DOHH2 (cell line): Measurements from ENCODE around the gene ZC3HAV1.

Source experiments
- H3F3A ChIP-seq: fragments of 200-600 bp; sonication (generic), shearing (Covaris generic); 2 replicates; pipeline ENCODE4 v1.6.0; 2016; ENCODE audit warnings: antibody characterized with exemption, mild to moderate bottlenecking; ENCODE audit not compliant: control insufficient read depth, insufficient read depth
- H3K27ac ChIP-seq: fragments of 200-600 bp; sonication (generic); 2 replicates; pipeline ENCODE4 v1.5.1; 2014; ENCODE audit warnings: low read depth, mild to moderate bottlenecking, low read length, moderate library complexity
- H3K27me3 ChIP-seq: fragments of 200-600 bp; sonication (generic); 2 replicates; pipeline ENCODE4 v1.6.1; 2014; ENCODE audit warnings: mild to moderate bottlenecking, low read length, mixed read lengths; ENCODE audit not compliant: control insufficient read depth
- H3K36me3 ChIP-seq: fragments of 200-600 bp; sonication (generic); 2 replicates; pipeline ENCODE4 v1.6.1; 2014; ENCODE audit warnings: mild to moderate bottlenecking, low read length, moderate library complexity, mixed read lengths; ENCODE audit not compliant: control insufficient read depth
- H3K4me1 ChIP-seq: fragments of 200-600 bp; sonication (generic); 2 replicates; pipeline ENCODE4 v1.6.1; 2014; ENCODE audit warnings: mild to moderate bottlenecking, low read length, mixed read lengths; ENCODE audit not compliant: control insufficient read depth
- H3K4me2 ChIP-seq: fragments of 200-600 bp; sonication (generic); 2 replicates; pipeline ENCODE4 v1.6.0; 2014; ENCODE audit warnings: mild to moderate bottlenecking, low read length, moderate library complexity
- H3K4me3 ChIP-seq: fragments of 200-600 bp; sonication (generic); 2 replicates; pipeline ENCODE4 v1.5.1; 2014; ENCODE audit warnings: mild to moderate bottlenecking, low read length, mixed read lengths
- H3K79me2 ChIP-seq: fragments of 200-600 bp; sonication (generic); 2 replicates; pipeline ENCODE4 v1.6.1; 2014; ENCODE audit warnings: mild to moderate bottlenecking, low read length, mixed read lengths; ENCODE audit not compliant: control insufficient read depth
- H3K9me2 ChIP-seq: fragments of 200-600 bp; sonication (generic); replicated peaks from 2 replicates; pipeline ENCODE4 v1.6.1; 2014; ENCODE audit warnings: mild to moderate bottlenecking, low read length, mixed read lengths; ENCODE audit not compliant: control insufficient read depth
- H3K9me3 ChIP-seq: fragments of 200-600 bp; sonication (generic); 2 replicates; pipeline ENCODE4 v1.6.1; 2014; ENCODE audit warnings: antibody characterized with exemption, low read length, mixed read lengths; ENCODE audit not compliant: control insufficient read depth, insufficient read depth
- H4K20me1 ChIP-seq: fragments of 200-600 bp; sonication (generic); 2 replicates; pipeline ENCODE4 v1.6.0; 2014; ENCODE audit warnings: low read depth, mild to moderate bottlenecking, antibody characterized with exemption, low read length, moderate library complexity; ENCODE audit not compliant: control insufficient read depth, insufficient read depth
- CTCF ChIP-seq: fragments of 200-600 bp; sonication (generic); IDR thresholded peaks from one replicate; pipeline ENCODE4 v1.5.1; 2014; ENCODE audit warnings: antibody characterized with exemption, mild to moderate bottlenecking, low read depth, low read length; ENCODE audit not compliant: poor library complexity, severe bottlenecking
- EZH2phosphoT487 ChIP-seq: fragments of 200-600 bp; sonication (generic); IDR thresholded peaks from 2 replicates; pipeline ENCODE4 v1.6.1; 2017; ENCODE audit warnings: borderline replicate concordance, mild to moderate bottlenecking, antibody characterized with exemption, low read length, moderate library complexity, mixed read lengths

The ZC3HAV1 gene

GRCh38 chr7:139109188-139109982 is at the start of gene ZC3HAV1:
TSS of gene ZC3HAV1 (minus strand) at chr7:139109720. CDS start at chr7:139109331, 389 bp downstream.
- H3K4me2 ChIP-seq, result peak within 1 kb of the TSS; percentile 87
- H3K4me3 ChIP-seq, result peak within 1 kb of the TSS; percentile 98
- H3K79me2 ChIP-seq, result peaks cover 57% of the 10 kb centered on the region
- no peaks in the 10 kb centered on the region for H3K27me3 ChIP-seq
- no peak for TF ChIP-seq CTCF
- H3F3A ChIP-seq, result peaks cover 24% of the 10 kb centered on the region
- no peaks in the 10 kb centered on the region for H3K9me2 ChIP-seq
- H3K9me3 ChIP-seq, result peaks cover 4% of the 10 kb centered on the region; the same call in 1 of the 2 replicates
- H3K36me3 ChIP-seq, result peaks cover 19% of the 10 kb centered on the region
- peak within 1 kb of the TSS; percentile 50 for H3K27ac ChIP-seq
- 0 out of 2 replicates have a peak, but pooled peaks cover 3% of the 10 kb centered on the region for H4K20me1 ChIP-seq
- H3K4me1 ChIP-seq, result peaks cover 45% of the 10 kb centered on the region

GRCh38 chr7:139153832-139154231 is 44.3 kb upstream of the ZC3HAV1 start:
- no peak for TF ChIP-seq CTCF
- TF ChIP-seq EZH2phosphoT487, result no peak
- H4K20me1 ChIP-seq, result no peaks in the 10 kb centered on the region
- H3K4me3 ChIP-seq, result no peak overlapping the region
- no peaks in the 10 kb centered on the region for H3K79me2 ChIP-seq
- no peaks in the 10 kb centered on the region for H3K36me3 ChIP-seq
- H3K9me3 ChIP-seq, result no peaks in the 10 kb centered on the region
- no peak overlapping the region for H3K27ac ChIP-seq
- no peaks in the 10 kb centered on the region for H3K27me3 ChIP-seq
- H3K4me1 ChIP-seq, result peaks cover 3% of the 10 kb centered on the region; the same call in 1 of the 2 replicates
- H3K9me2 ChIP-seq, result no peaks in the 10 kb centered on the region
- no peaks in the 10 kb centered on the region for H3F3A ChIP-seq
- no peak overlapping the region for H3K4me2 ChIP-seq

GRCh38 chr7:139152149-139152548 is 42.6 kb upstream of the ZC3HAV1 start:
- no peaks in the 10 kb centered on the region for H3K79me2 ChIP-seq
- H3K4me3 ChIP-seq, result no peak overlapping the region
- H3K27me3 ChIP-seq, result no peaks in the 10 kb centered on the region
- no peak overlapping the region for H3K4me2 ChIP-seq
- H3K9me2 ChIP-seq, result no peaks in the 10 kb centered on the region
- H3K4me1 ChIP-seq, result peaks cover 3% of the 10 kb centered on the region; the same call in 1 of the 2 replicates
- no peaks in the 10 kb centered on the region for H3K9me3 ChIP-seq
- H3F3A ChIP-seq, result no peaks in the 10 kb centered on the region
- no peaks in the 10 kb centered on the region for H4K20me1 ChIP-seq
- H3K36me3 ChIP-seq, result no peaks in the 10 kb centered on the region
- no peak for TF ChIP-seq CTCF
- no peak for TF ChIP-seq EZH2phosphoT487
- H3K27ac ChIP-seq, result no peak overlapping the region
